HG03558 (cell line): ENCODE results near the gene KIRREL2.

Experiments used
- ATAC-seq: cut with Tn5 transposase; IDR thresholded peaks from one replicate; pipeline ENCODE4 v1.9.1; 2021; ENCODE audit warnings: moderate number of reproducible peaks; ENCODE audit not compliant: unreplicated experiment; ENCODE audit errors: extremely low read depth

Gene KIRREL2

DNA sequence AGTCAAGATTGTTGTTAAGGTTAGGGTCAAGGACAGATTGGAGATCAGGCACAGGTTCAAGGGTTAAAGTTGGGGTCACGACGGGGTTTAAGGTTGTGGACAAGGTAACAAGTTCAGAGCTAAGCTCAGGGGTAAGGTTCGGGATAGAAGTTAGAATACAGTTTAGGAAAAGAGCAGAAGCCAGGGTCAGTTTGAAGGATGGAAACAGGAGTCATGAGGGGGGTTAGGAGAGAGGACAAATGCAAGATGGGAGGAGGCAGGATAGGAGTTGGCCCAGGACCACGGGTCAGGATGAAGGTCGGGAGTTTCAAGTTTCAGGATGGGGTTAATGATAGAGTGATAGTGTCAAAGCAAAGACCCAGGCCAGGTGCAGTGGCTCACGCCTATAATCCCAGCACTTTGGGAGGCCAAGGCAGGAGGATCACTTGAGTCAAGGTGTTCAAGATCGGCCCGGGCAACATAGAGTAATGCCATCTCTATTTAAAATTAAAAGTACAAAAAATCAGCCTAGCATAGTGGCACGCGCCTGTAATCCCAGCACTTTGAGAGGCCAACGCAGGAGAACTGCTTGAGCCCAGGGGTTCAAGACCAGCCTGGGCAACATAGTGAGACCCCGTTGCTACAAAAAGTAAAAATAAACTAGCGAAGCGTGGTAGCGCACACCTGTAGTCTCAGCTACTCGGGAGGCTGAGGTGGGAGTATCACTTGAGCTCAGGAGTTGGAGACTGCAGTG, 12.1 kb upstream of the KIRREL2 start:
- ATAC-seq, result no peak

DNA sequence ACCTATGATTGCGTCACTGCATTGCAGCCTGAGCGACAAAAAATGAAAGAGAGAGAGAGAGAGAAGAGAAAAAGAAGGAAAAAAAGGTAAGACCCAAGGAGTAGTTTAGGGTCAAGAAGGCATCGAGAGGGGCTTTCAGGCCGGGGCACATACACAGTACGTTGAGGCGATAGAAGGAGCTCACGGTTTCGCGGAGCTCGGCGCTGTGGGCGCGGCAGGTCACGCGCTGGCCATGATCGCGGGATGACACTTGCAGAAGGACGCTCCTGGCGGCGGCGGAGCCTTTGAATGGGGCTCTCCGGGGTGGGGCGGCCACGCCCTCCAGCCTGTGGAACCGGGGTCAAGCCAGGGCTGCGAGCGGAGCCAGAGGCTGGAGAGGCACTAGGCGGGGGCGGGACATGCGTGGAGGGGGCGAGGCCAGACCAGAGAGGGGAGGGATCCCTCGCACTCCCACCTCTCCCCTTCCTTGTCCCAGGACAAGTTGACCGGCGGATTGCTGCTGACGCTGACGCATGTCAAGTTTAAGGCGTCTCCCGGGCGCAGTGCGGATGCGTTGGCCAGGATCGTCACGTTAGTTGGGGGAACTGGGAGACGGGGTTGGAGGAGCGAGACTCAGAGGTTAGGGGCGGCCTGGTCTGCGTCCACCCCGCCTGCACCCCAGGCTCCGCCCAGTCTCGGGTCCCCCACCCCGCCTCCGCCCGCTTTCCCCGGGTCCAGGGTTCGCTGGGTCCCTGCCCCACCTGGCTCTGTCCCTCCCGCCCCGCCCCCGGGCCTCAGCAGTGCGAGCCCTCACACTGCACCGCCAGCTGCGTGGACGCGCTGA, 11.3 kb upstream of the KIRREL2 start:
- no peak for ATAC-seq

GRCh38 chr19:35846038-35846668, 10.6 kb upstream of the KIRREL2 start:
- ATAC-seq, result no peak

DNA sequence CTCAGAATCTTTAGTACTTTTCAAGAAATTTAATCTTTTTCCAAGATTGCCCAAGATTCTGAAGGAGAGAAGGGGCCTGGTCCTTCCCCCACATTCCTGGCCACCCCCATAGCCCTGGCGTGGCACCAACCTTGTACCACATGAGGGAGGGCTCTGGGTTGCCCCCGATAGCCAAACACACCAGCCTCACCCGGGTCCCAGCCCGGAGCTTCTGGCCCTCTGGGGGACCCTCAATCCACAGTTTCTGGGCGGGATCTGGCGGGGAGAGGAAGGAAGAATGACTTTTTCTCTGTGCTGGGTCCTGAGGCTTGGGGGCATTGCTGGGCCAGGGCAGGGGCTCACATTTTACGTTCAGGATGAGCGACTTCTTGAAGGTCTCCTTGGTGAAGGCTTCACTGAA, 8.8 kb upstream of the KIRREL2 start:
- ATAC-seq, result no peak

DNA sequence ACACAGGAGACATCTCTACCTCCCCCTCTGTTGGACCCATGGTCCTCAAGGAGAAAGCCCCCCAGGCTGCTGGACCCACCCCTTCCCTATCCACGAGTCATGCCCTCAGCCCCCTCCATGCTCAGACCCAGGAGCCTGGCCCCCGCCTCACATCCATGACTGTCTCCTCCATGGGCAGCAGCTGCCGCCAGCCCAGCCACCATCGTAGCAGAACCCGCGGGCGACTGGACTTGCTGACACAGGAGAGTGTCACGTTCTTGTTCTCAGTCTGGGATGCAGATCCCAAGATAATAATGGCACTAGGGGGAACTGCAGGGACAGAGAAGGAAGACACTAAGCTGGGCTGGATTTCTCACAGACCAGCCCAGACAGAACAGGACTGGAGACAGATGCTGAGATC, 8.2 kb upstream of the KIRREL2 start:
- no peak for ATAC-seq

DNA sequence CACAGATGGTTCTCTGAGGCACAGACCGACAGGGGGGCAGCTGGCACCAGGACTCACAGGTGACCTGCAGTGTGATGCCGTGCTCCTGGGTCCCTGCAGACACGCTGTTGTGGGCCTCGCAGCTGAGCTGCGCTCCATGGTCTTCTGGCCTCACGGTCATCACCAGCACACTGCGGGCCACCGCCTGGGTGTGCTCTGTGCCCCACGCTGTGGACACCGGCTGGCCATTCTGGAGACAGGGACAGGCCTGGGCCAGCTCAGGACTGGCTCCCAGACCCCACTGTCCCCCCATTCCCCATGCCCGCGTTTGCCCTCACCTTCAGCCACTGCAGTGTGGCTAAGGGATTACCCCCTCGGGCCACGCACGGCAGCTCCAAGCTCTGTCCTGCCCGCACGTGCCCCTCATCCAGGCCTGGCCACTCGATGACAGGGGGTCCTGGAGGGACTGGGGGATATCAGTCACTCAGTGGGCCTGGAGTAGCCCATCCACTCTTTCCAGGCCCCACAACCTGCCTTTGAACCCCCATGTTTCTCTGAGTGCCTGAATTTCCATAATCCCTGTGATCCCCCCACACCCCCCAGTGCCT, 7.7 kb upstream of the KIRREL2 start:
- no peak for ATAC-seq

DNA sequence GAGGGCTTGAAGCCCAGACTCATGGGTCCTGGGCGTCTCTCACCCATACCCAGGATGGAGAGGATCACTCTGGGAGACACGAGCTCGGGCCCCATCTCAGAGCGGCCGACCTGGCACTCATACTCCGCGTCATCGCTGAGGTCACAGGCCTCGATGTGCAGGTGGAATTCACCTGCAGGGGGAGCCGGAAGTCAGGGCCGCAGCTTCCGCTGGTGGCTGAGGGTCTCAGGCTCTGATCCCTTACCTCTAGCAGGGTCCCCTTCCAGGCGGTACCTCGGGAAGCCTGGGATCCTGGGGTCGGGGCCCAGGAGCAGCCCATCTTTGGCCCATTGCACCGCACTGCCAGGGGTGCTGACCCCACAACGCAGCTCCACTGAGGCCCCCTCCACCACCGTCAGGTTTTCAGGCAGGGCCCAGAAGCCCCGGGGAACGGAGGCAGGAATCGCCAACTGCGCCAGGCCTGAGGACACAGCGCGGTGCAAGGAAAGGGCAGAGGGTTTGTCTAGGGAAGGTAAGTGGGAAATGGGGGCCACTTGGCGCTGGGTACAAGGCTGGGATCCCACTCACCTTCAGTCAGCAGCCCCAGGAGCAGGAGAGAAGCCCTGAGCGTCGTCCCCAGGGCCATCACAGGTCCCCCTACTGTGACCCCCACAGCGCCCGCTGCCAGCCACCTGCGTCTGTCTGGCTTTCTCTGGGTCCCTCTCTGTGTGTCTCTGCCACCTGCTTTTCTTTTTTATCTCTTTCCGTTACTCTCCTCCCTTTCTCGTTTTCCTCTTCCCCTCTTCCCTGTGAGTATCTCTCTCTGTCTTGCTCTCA, 5.3 kb upstream of the KIRREL2 start:
- ATAC-seq, result no peak

DNA sequence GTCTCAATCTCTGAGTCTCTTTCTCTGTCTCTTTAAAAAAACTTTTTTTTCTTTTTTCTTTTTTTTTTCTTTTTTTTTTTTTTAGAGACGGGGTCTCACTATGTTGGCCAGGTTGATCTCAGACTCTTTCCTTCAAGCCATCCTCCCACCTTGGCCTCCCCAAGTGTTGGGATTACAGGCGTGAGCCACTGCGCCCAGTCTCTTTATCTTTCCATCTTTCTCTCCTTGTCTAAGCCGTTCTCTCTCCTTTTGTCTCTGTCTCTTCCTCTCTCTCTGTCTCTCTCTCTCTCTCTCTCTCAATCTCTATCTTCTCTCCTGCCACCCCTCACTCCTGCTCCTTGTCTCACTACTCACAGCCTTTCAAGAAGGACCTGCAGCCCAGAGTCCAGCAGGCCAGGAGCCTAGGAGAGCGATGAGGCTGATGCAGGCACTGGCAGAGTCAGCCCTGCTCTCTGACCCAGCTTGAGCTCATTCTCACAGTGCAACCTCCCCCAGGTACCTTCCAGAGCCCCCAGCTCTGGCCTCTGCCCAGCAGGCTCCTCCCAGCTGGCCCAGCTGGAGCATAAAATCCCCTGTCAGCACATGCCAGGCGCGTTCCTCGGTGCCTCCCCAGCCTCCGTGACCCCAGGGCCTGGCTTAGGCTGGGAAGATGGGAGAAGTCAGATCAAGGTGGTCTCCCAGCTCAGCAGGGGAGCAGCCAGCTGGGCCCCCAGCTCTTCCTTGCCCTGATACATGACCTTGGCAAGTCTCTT, 4.5 kb upstream of the KIRREL2 start, which contains the start of gene NPHS1:
TSS of gene NPHS1 (minus strand) at position 476 of the 752 bp plus-strand sequence. CDS start 667 bp downstream, outside the sequence.
- ATAC-seq, result no peak

- no peak for ATAC-seq
Measured at GRCh38 chr19:35853038-35853756, 3.5 kb upstream of the KIRREL2 start.

DNA sequence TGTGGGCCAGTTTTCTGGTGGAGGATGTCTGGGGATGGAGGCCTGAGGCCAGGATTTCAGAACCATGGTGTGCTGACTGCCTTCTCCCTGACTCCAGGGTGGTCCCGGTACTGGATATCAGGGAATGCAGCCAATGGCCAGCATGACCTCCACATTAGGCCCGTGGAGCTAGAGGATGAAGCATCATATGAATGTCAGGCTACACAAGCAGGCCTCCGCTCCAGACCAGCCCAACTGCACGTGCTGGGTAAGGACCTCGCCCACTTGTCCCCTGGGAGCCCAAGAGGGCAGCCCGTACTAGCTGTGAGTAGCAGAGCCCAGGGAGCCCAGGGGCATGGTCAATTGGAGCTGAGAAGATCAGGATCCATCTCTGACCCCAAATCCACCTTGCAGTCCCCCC, 1.6 kb downstream of the KIRREL2 start:
- ATAC-seq, result no peak

DNA sequence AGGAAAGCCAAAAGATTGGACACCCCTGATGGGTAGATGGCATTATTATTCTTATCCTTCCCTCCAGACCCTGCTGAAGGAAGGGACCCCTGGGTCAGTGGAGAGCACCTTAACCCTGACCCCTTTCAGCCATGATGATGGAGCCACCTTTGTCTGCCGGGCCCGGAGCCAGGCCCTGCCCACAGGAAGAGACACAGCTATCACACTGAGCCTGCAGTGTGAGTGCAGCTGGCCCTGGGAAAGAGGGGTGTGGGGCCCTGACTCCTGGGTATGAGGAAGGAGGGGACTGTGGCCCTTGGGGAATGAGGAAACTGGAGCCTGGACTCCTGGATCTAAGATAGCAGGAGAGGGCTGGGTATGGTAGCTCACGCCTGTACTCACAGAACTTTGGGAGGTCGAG, 2.7 kb downstream of the KIRREL2 start:
- no peak for ATAC-seq

DNA sequence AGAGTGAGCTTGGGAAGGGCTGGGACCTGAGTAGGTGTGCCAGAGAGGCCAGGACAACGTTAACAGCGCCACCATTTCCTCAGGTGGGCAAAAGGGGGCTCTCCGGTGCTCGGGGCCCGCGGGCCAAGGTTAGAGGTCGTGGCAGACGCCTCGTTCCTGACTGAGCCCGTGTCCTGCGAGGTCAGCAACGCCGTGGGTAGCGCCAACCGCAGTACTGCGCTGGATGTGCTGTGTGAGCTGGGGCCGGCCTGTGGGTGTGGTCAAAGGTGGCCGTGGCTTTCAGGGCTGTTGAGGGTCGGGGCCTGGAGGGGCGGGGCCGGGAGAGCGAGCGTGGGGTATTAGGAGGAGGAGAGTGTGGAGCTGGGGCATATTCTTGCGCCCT, 3.7 kb downstream of the KIRREL2 start:
- ATAC-seq, result no peak

GRCh38 chr19:35860818-35861639, 4.3 kb downstream of the KIRREL2 start:
- ATAC-seq, result no peak

DNA sequence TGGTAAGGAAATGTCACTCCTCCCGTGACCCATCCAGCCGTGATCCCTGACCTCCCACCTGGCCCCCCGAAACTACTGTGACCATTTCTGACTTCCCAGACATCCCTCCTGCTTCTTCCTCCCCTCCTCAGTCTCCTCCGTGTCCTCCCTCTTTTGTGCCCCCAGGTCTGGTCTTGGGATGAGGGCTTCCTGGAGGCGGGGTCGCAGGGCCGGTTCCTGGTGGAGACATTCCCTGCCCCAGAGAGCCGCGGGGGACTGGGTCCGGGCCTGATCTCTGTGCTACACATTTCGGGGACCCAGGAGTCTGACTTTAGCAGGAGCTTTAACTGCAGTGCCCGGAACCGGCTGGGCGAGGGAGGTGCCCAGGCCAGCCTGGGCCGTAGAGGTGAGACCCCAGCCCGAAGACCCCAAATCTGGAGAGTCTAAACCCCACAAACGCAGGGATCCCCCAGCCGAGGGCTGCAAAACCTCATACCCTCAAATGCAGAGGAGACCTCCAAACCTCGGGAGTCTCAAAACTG, 5.0 kb downstream of the KIRREL2 start:
- ATAC-seq, result no peak

DNA sequence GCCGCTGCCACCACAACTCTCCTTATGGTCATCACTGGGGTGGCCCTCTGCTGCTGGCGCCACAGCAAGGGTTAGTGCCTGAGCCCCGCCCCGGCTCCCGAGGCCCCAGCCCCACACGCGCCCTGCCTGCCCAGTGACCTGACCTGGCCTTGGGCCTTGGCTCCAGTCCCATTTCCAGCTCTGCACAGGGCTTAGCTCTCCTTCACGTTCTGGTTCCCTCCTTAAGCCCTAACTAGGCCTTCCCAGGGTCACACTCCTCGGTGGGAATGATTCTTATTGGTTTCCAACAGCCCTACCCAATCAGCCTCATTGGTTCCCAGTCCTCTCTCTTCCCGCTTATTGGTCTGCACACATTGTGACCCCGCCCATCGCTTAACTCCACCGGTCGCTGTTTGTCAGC, 5.8 kb downstream of the KIRREL2 start:
- ATAC-seq, result no peak

- ATAC-seq, result no peak
Measured at GRCh38 chr19:35863018-35863417, 6.3 kb downstream of the KIRREL2 start.

DNA sequence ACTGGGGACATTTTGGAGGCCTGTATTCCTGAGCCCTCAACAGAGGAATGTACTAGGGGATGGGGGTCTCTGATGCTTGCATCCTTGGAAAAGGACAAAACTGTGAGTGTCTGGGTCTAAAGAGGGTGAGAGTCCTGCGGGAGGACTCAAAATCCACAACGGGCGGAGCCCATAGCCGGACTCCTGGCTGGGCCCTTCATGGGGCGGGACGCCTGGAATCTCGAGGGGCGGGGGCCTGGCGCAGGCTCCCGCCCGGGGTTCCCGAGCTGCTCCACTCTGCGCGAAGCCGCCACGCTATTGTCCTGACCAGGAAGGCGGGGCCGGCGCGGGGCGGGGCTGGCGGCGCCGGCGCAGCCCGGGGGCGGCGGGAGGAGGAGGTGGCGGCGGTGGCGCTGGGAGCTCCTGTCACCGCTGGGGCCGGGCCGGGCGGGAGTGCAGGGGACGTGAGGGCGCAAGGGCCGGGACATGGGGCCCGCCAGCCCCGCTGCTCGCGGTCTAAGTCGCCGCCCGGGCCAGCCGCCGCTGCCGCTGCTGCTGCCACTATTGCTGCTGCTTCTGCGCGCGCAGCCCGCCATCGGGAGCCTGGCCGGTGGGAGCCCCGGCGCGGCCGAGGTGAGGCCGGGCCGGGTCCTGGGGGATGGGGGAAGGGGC, 11.6 kb downstream of the KIRREL2 start, which contains the start of gene APLP1:
TSS of gene APLP1 (plus strand) at position 403 of the 651 bp plus-strand sequence. CDS start at position 466, 63 bp downstream.
- ATAC-seq, result no peak
